SK-N-SH treated with all-trans-retinoic acid at 6 μM for 48 hours (cell line): ENCODE results near the gene NFAM1.

Experiments
- ATAC-seq: fragments of 200-7000 bp; cut with Tn5 transposase; 3 replicates; pipeline ENCODE4 v1.9.1; 2020; ENCODE audit warnings: mild to moderate bottlenecking, moderate library complexity
- ARNTL ChIP-seq: fragments of 450-650 bp; formaldehyde crosslinking; IDR thresholded peaks from 2 replicates; pipeline ENCODE4 v1.5.0; 2020; ENCODE audit warnings: low read depth, mild to moderate bottlenecking, moderate library complexity, borderline replicate concordance
- BACH2 ChIP-seq: fragments of 250-450 bp; sonication (Bioruptor Pico); IDR thresholded peaks from 2 replicates; pipeline ENCODE4 v1.9.0; 2021; ENCODE audit warnings: mild to moderate bottlenecking, borderline replicate concordance
- CREB5 ChIP-seq: fragments of 250-450 bp; sonication (Bioruptor Pico); IDR thresholded peaks from 2 replicates; pipeline ENCODE4 v1.5.1; 2020; ENCODE audit warnings: low read depth, mild to moderate bottlenecking, moderate library complexity
- CSDC2 ChIP-seq: fragments of 250-450 bp; sonication (Bioruptor Pico); IDR thresholded peaks from 2 replicates; pipeline ENCODE4 v1.5.0; 2020; ENCODE audit warnings: mild to moderate bottlenecking, moderate library complexity
- CSRNP3 ChIP-seq: fragments of 250-450 bp; sonication (Bioruptor Pico); IDR thresholded peaks from 2 replicates; pipeline ENCODE4 v1.5.1; 2021; ENCODE audit warnings: mild to moderate bottlenecking, moderate library complexity
- GLIS3 ChIP-seq: fragments of 250-450 bp; sonication (Bioruptor Pico); IDR thresholded peaks from 2 replicates; pipeline ENCODE4 v1.5.0; 2020; ENCODE audit warnings: mild to moderate bottlenecking, moderate library complexity
- ISL1 ChIP-seq: fragments of 250-450 bp; sonication (Bioruptor Pico); IDR thresholded peaks from 2 replicates; pipeline ENCODE4 v2.1.2; 2022; ENCODE audit warnings: mild to moderate bottlenecking, moderate library complexity
- OSR1 ChIP-seq: fragments of 250-450 bp; sonication (Bioruptor Pico); IDR thresholded peaks from 2 replicates; pipeline ENCODE4 v1.8.0; 2022; ENCODE audit warnings: moderate library complexity, mild to moderate bottlenecking, inconsistent platforms
- PATZ1 ChIP-seq: fragments of 250-450 bp; sonication (Bioruptor Pico); IDR thresholded peaks from 2 replicates; pipeline ENCODE4 v1.8.0; 2020; ENCODE audit warnings: mild to moderate bottlenecking, moderate library complexity, borderline replicate concordance
- POU6F1 ChIP-seq: fragments of 250-450 bp; sonication (Bioruptor Pico); IDR thresholded peaks from 2 replicates; pipeline ENCODE4 v1.8.0; 2021; ENCODE audit warnings: low read depth, mild to moderate bottlenecking, moderate library complexity, borderline replicate concordance
- RARB ChIP-seq: fragments of 250-450 bp; sonication (Bioruptor Pico); IDR thresholded peaks from 2 replicates; pipeline ENCODE4 v1.8.0; 2021; ENCODE audit warnings: mild to moderate bottlenecking, moderate library complexity
- SNAI2 ChIP-seq: fragments of 250-450 bp; sonication (Bioruptor Pico); IDR thresholded peaks from 2 replicates; pipeline ENCODE4 v1.5.0; 2020; ENCODE audit warnings: mild to moderate bottlenecking, moderate library complexity
- TCF4 ChIP-seq: fragments of 250-450 bp; sonication (Bioruptor Pico); IDR thresholded peaks from 2 replicates; pipeline ENCODE4 v1.8.0; 2021; ENCODE audit warnings: mild to moderate bottlenecking, moderate library complexity, borderline replicate concordance
- TOX ChIP-seq: fragments of 250-450 bp; sonication (Bioruptor Pico); IDR thresholded peaks from 2 replicates; pipeline ENCODE4 v1.8.0; 2021; ENCODE audit warnings: mild to moderate bottlenecking, moderate library complexity, borderline replicate concordance
- TSHZ2 ChIP-seq: fragments of 250-450 bp; sonication (Bioruptor Pico); IDR thresholded peaks from 2 replicates; pipeline ENCODE4 v1.5.0; 2020; ENCODE audit warnings: mild to moderate bottlenecking, moderate library complexity
- ZC3H10 ChIP-seq: fragments of 250-450 bp; sonication (Bioruptor Pico); IDR thresholded peaks from 2 replicates; pipeline ENCODE4 v1.5.1; 2021; ENCODE audit warnings: mild to moderate bottlenecking, moderate library complexity
- ZFP3 ChIP-seq: fragments of 250-450 bp; sonication (Bioruptor Pico); IDR thresholded peaks from 2 replicates; pipeline ENCODE4 v1.5.0; 2020; ENCODE audit warnings: mild to moderate bottlenecking, moderate library complexity
- ZFP30 ChIP-seq: fragments of 450-650 bp; formaldehyde crosslinking; IDR thresholded peaks from 2 replicates; pipeline ENCODE4 v1.5.0; 2022; ENCODE audit warnings: mild to moderate bottlenecking, moderate library complexity
- ZNF565 ChIP-seq: fragments of 450-650 bp; formaldehyde crosslinking; conservative IDR thresholded peaks from 2 replicates; pipeline ENCODE4 v1.5.0; 2020; ENCODE audit warnings: low read depth, mild to moderate bottlenecking, moderate library complexity
- ZNF70 ChIP-seq: fragments of 450-650 bp; formaldehyde crosslinking; IDR thresholded peaks from 2 replicates; pipeline ENCODE4 v1.5.0; 2020; ENCODE audit warnings: mild to moderate bottlenecking, moderate library complexity
- ZNF8 ChIP-seq: fragments of 450-650 bp; formaldehyde crosslinking; IDR thresholded peaks from 2 replicates; pipeline ENCODE4 v1.5.0; 2020; ENCODE audit warnings: mild to moderate bottlenecking, moderate library complexity

The NFAM1 gene

GRCh38 chr22:42357634-42358296 lies 74.4 kb downstream of the NFAM1 start:
- no peak for ATAC-seq
- TF ChIP-seq TOX (CRISPR knock-in tag) = no peak
- TF ChIP-seq ZNF565 (CRISPR knock-in tag) = no peak
- TF ChIP-seq ZNF8 = no peak
- no peak for TF ChIP-seq CREB5
- no peak for TF ChIP-seq ZFP3 (CRISPR knock-in tag)
- no peak for TF ChIP-seq ZC3H10
- no peak for TF ChIP-seq BACH2
- no peak for TF ChIP-seq OSR1 (CRISPR knock-in tag)

- ATAC-seq = no peak
- TF ChIP-seq OSR1 (CRISPR knock-in tag) (no peak), ZNF8 (no peak), SNAI2 (CRISPR knock-in tag) (no peak), POU6F1 (CRISPR knock-in tag) (no peak), ZNF565 (CRISPR knock-in tag) (no peak), CSRNP3 (CRISPR knock-in tag) (no peak), ZFP30 (CRISPR knock-in tag) (no peak), ZFP3 (CRISPR knock-in tag) (no peak), BACH2 (no peak), TSHZ2 (CRISPR knock-in tag) (no peak), PATZ1 (CRISPR knock-in tag) (no peak), ISL1 (no peak), ZNF70 (CRISPR knock-in tag) (no peak), CREB5 (no peak), TCF4 (no peak), ZC3H10 (no peak), ARNTL (no peak), GLIS3 (CRISPR knock-in tag) (no peak), CSDC2 (CRISPR knock-in tag) (no peak)
Measured at GRCh38 chr22:42357221-42357620, 75.0 kb downstream of the NFAM1 start.

GRCh38 chr22:42356533-42356932 lies 75.7 kb downstream of the NFAM1 start:
- TF ChIP-seq OSR1 (CRISPR knock-in tag) (no peak), GLIS3 (CRISPR knock-in tag) (no peak), CSRNP3 (CRISPR knock-in tag) (no peak), RARB (CRISPR knock-in tag) (no peak), TOX (CRISPR knock-in tag) (no peak), TCF4 (no peak), ZNF565 (CRISPR knock-in tag) (no peak)
- ATAC-seq = no peak
